HUES48 (cell line): ENCODE results near the gene PAK3.

Experiments used
- H3K27ac ChIP-seq: one replicate; pipeline ENCODE4 v1.7.0; 2013; ENCODE audit warnings: low read depth, low read length, inconsistent platforms
- H3K27me3 ChIP-seq: 2 replicates; pipeline ENCODE4 v1.6.1; 2013; ENCODE audit warnings: mild to moderate bottlenecking, low read length; ENCODE audit not compliant: control insufficient read depth, insufficient read depth
- H3K36me3 ChIP-seq: 2 replicates; pipeline ENCODE4 v1.6.1; 2013; ENCODE audit warnings: low read length; ENCODE audit not compliant: control insufficient read depth, insufficient read depth
- H3K4me1 ChIP-seq: 2 replicates; pipeline ENCODE4 v1.6.1; 2013; ENCODE audit warnings: mild to moderate bottlenecking, low read length; ENCODE audit not compliant: control insufficient read depth, insufficient read depth
- H3K4me3 ChIP-seq: 2 replicates; pipeline ENCODE4 v1.5.1; 2013; ENCODE audit warnings: mild to moderate bottlenecking, low read depth, low read length
- H3K9ac ChIP-seq: 2 replicates; pipeline ENCODE4 v1.6.1; 2013; ENCODE audit warnings: mild to moderate bottlenecking, low read depth, low read length, moderate library complexity
- H3K9me3 ChIP-seq: 2 replicates; pipeline ENCODE4 v1.6.1; 2013; ENCODE audit warnings: low read length; ENCODE audit not compliant: control insufficient read depth, insufficient read depth

The PAK3 gene

DNA sequence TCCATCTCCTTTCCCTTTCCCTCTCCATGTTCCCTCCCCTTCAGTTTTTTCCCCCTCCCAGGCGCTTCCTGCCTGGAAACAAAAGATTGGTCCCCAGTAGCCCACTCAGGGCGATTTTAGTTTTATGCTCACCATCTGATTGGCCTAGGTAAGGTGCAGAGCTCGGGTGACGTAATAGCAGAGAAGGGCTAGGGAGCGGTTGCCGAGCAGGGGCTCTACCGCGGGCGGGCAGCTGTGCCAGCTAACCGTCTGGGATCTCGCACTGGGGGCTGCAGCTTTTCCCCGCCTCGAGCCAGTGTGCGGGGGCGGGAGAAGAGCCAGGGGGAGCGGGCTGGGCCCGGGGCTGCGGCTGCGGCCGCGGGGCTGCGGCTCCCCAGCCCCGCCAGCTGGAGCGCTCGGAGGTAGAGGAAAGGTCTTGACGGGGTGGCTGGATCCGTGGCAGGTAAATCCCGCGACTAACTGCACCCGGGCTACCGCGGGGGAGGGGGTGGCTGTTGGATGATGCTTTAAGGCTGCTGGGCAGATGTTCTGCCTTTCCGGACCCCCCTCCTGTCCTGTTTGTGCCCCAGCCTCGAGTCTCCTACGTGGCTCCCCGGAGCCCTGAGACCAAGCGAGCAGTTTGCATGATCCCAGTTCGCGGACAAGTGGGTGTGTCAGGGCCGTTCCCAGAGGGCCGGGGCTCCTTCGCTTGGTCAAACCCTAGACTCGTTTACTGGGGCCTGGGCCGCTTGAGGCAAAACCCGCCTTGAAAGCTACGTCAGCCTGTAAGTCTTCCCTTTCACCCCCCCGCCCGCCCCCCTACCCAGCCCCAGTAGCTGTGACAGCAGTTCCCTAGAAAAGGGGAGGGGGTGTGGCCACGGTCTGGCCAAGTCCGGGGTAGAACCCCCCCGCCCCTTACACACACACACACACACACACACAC is at the start of gene PAK3:
Gene PAK3 (plus strand): TSS at position 218 of the 922 bp plus-strand sequence. CDS start 26,913 bp downstream, outside the sequence.
- Histone ChIP-seq H3K9me3 (no peaks in the 10 kb centered on the region), H3K4me1 (peaks cover 33% of the 10 kb centered on the region), H3K27me3 (peaks cover 14% of the 10 kb centered on the region; the same call in 1 of the 2 replicates), H3K36me3 (peaks cover 12% of the 10 kb centered on the region; the same call in 1 of the 2 replicates), H3K4me3 (peak within 1 kb of the TSS; percentile 76), H3K9ac (peak within 1 kb of the TSS; percentile 60), H3K27ac (peak within 1 kb of the TSS; percentile 57)

DNA sequence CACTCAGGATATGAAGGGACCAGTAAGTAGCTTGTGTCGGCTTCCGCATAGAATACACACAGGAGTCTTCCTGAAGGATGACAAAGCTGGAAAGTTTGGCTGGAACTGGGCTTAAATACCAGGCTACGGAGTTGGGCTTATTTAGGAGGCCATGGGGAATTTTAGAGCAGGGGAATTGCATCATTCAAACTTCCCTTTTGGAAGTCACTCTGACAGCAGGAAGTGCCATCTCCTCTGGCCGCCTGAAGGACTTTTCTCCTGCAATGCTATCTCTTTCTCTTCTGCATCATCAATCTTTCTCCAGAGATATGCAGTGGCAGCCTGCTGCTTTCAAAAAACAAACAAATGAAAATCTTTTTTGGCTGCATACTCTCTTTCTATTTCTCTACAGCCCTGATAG is 48.4 kb upstream of the PAK3 start:
- H3K4me3 ChIP-seq, result no peak overlapping the region
- no peaks in the 10 kb centered on the region; the same call in 1 of the 2 replicates for H3K27me3 ChIP-seq
- H3K27ac ChIP-seq, result no peak overlapping the region
- no peaks in the 10 kb centered on the region for H3K9me3 ChIP-seq
- H3K4me1 ChIP-seq, result no peaks in the 10 kb centered on the region
- no peaks in the 10 kb centered on the region for H3K36me3 ChIP-seq
- H3K9ac ChIP-seq, result no peak overlapping the region

DNA sequence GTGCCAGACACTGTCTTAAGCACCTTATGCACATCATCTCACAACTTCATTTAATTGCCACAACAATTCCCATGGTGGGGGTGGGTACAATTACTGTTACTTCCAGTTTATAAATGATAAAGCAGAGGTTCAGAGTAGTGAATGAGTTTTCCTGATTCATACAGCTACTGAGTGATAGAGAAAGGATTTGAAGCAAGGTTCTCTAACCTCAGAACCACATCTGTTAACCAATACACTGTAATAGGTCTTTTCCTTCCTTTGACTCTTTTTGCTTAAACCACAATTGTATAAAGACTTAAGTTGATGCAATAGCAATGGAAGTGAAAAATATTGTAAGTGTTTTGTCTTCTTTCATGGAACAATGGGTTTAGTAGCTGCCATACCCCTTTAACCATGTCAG is 43.5 kb upstream of the PAK3 start:
- Histone ChIP-seq H3K9ac (no peak overlapping the region), H3K27ac (no peak overlapping the region), H3K36me3 (no peaks in the 10 kb centered on the region), H3K4me3 (no peak overlapping the region), H3K27me3 (no peaks in the 10 kb centered on the region), H3K9me3 (no peaks in the 10 kb centered on the region), H3K4me1 (no peaks in the 10 kb centered on the region)

DNA sequence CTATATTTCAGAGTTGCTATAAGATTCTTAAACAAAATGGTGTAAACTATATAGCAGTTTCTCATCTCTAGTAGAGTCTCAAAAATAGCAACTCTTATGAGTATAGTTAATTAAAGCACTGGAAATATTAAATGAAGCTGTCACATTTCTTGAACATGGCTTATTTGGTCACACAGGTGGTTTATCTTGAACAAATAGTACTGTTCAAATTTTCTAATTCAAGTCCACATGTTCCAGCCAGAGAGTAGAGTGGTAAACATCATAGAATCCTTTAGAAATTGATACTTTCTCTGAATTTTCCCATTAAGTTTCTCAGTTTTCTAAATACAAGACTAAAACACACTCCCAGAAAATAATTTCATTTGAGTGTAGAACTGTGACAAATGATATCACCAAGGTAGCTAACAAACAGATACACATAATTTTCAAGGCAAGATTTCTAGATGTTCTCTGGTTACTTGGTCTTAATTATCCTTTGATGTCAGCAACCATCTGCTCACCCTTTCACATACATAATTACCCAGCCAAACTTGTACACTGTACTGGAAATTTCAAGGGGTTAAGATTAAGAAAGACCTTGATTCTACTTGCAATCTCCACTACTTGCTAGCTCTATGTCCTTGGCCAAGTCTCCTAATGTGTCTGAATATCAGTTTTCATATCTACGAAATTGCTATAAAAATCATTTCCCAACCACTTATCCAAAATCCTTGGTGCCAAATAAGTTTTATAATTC is 24.3 kb upstream of the PAK3 start:
- Histone ChIP-seq H3K36me3 (no peaks in the 10 kb centered on the region), H3K9ac (no peak overlapping the region), H3K4me1 (0 out of 2 replicates have a peak, but pooled peaks cover 4% of the 10 kb centered on the region), H3K4me3 (no peak overlapping the region), H3K27me3 (0 out of 2 replicates have a peak, but pooled peaks cover 4% of the 10 kb centered on the region), H3K9me3 (peaks cover 9% of the 10 kb centered on the region; the same call in 1 of the 2 replicates), H3K27ac (no peak overlapping the region)

DNA sequence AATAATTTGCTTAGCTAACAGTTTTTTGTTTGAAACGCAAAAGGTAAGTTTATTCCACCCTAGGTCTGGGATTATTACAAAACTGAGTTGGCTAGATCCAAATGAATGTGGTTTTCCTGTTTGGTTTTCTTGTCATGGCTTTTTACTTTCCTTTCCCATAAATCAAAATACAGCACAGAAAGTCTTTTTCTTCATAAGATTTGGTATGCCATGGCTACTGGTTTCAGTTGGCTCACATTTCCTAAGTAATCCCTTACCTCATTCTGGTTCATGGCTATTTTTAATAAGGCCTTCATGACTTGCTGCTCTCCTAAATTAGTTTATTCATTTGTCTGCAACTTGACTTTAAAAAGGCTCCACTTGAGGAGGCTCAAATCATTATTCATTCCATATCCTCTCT is 12.9 kb upstream of the PAK3 start:
- Histone ChIP-seq H3K9ac (no peak overlapping the region), H3K27me3 (no peaks in the 10 kb centered on the region; the same call in 1 of the 2 replicates), H3K27ac (no peak overlapping the region), H3K9me3 (no peaks in the 10 kb centered on the region), H3K4me3 (no peak overlapping the region), H3K4me1 (peaks cover 49% of the 10 kb centered on the region), H3K36me3 (no peaks in the 10 kb centered on the region)

DNA sequence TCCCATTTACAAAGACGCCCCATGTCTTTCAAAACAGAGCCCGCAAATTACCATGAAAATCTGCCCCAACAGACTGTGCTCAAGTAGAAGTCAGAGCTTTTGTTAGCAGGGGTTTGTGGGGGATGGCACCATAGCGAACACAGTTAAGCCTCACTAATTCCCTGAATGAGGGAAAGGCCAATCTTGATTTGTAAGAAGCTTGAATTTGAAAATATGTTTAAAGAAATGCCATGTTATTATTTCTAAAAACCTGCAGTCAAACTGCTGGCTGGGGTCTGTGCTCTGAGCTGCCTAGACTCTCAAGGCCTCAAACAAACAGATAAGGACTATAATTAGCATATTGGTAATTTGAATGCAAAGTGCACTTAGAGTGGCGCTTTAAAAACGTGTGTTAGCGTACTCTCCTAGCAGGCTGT is 9.4 kb upstream of the PAK3 start:
- H3K27ac ChIP-seq, result peak overlapping the region; percentile 91
- no peaks in the 10 kb centered on the region for H3K36me3 ChIP-seq
- peak overlapping the region; percentile 38; the same call in 1 of the 2 replicates for H3K9ac ChIP-seq
- H3K9me3 ChIP-seq, result no peaks in the 10 kb centered on the region
- peaks cover 11% of the 10 kb centered on the region for H3K27me3 ChIP-seq
- H3K4me1 ChIP-seq, result peaks cover 57% of the 10 kb centered on the region
- peak overlapping the region; percentile 43 for H3K4me3 ChIP-seq

DNA sequence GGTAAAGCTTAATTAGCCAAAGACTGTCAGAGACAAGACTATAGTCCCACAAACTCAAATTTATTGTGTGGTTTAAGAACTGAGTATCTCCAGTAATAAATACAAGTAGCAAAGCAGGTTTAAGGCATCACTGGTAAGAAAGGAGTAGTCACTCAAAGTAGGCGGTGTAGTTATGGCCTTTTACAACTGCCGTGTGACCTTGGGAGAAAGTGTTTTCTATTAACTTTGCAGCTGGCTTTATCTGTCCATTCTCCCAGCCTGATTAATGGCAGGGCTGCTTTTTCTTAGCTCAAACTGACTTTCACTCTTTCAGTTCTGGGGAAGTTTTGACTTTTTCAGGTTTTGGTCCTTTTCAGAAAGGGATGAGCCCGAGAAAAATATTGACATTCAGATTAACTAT is 7.4 kb upstream of the PAK3 start:
- Histone ChIP-seq H3K4me1 (peaks cover 51% of the 10 kb centered on the region), H3K27me3 (peaks cover 15% of the 10 kb centered on the region)

DNA sequence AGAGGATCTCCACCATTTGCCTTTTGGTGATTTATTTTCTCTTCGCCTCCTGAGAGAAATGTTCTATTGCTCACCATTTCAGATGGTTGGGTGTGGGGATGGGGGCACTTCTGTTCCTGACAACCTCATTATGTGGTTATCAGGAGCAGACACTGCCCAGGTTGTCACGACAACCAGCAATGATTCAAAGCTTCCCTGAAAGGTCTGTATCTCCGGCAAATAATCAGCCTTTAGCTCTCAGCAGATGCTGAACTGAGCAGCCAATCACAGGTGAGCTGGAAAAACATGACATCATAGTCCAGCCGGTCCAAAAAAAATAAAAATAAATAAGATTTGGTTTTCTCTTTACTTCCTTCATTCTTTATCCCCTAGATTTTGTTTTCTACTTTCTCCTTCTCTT is 5.5 kb upstream of the PAK3 start:
- H3K27ac ChIP-seq, result no peak overlapping the region

More for the DNA sequence above, 7.4 kb upstream of the PAK3 start:
- no peak overlapping the region for H3K27ac ChIP-seq
- H3K36me3 ChIP-seq, result no peaks in the 10 kb centered on the region
- no peak overlapping the region for H3K9ac ChIP-seq
- no peaks in the 10 kb centered on the region for H3K9me3 ChIP-seq
- H3K4me3 ChIP-seq, result no peak overlapping the region

DNA sequence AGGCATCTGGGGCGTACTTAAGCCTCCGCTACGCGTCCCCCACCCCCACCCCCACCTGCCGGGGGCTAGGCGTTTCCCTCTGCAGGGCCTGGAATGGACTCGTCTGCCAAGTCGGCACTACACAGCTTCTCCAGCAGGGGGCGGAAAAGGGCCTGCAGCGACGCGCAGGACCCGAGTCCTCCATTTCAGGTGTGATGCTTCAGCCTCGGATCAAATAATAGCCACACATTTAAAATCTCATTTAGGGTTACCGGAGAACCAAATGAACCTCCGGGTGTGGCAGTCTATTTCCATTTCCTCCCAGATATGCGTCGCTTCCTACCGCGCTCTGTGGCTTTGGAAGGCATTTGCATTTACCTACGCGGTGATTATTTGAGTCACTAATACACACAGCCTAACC is 2.9 kb downstream of the PAK3 start:
- Histone ChIP-seq H3K27me3 (peaks cover 10% of the 10 kb centered on the region; the same call in 1 of the 2 replicates), H3K4me1 (peaks cover 33% of the 10 kb centered on the region), H3K4me3 (peak overlapping the region; percentile 40), H3K36me3 (peaks cover 29% of the 10 kb centered on the region), H3K27ac (no peak overlapping the region), H3K9me3 (no peaks in the 10 kb centered on the region), H3K9ac (no peak overlapping the region)

More for the DNA sequence above, 5.5 kb upstream of the PAK3 start:
- no peaks in the 10 kb centered on the region for H3K36me3 ChIP-seq
- H3K9ac ChIP-seq, result no peak overlapping the region
- peaks cover 15% of the 10 kb centered on the region for H3K27me3 ChIP-seq
- H3K9me3 ChIP-seq, result no peaks in the 10 kb centered on the region
- H3K4me1 ChIP-seq, result peaks cover 38% of the 10 kb centered on the region
- no peak overlapping the region for H3K4me3 ChIP-seq

DNA sequence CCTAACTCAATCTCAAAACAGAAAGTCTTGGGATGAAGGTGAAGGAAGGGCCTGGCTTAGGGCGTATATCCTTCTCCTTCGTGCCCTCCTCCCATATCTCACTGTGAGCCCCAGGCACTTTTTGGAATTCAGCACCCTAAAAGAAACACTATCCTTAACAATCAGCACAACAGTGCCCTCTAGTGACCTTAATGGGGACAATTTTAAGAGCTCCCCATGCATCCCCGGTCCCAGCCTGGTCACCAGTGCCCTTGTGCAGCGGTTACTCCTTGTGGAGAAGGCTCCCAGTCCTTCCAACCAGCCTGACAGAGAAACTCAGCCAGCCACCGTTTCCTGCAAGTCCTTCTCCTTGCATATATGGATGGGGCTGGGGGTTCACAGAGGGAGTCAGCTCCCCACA is 4.2 kb downstream of the PAK3 start:
- H3K36me3 ChIP-seq, result peaks cover 40% of the 10 kb centered on the region
- no peak overlapping the region for H3K4me3 ChIP-seq
- no peak overlapping the region for H3K9ac ChIP-seq
- peaks cover 29% of the 10 kb centered on the region for H3K4me1 ChIP-seq
- no peak overlapping the region for H3K27ac ChIP-seq
- no peaks in the 10 kb centered on the region for H3K9me3 ChIP-seq
- H3K27me3 ChIP-seq, result peaks cover 10% of the 10 kb centered on the region; the same call in 1 of the 2 replicates
